Stimulated activated CD4-positive, alpha-beta T cell treated with anti-CD3 and anti-CD28 coated beads, TNF-alpha, amount 100 ng/mL, for 1 hour (primary cell): ENCODE data around the gene GMDS.

ENCODE experiments used
- DNase-seq, 3 donors: peaks; one replicate each; pipeline ENCODE4 v3.0.0-alpha.2; 2020; ENCODE audit warnings: low read depth in 3 of 3, low spot score in 1 of 3

The GMDS gene

GRCh38 chr6:2140438-2141128, 104.8 kb downstream of the GMDS start:
- DNase-seq: no peak

GRCh38 chr6:2135401-2135800, 110.0 kb downstream of the GMDS start:
- no peak for DNase-seq

- DNase-seq: no peak
These were observed 110.9 kb downstream of the GMDS start for GRCh38 chr6:2134554-2134953.

- DNase-seq: no peak
These were observed 111.6 kb downstream of the GMDS start for GRCh38 chr6:2133716-2134310.

- DNase-seq: no peak
These were observed 112.5 kb downstream of the GMDS start for GRCh38 chr6:2132916-2133315.

- no peak for DNase-seq
These were observed 113.0 kb downstream of the GMDS start for GRCh38 chr6:2132416-2132815.

GRCh38 chr6:2129182-2129621, 116.2 kb downstream of the GMDS start:
- no peak for DNase-seq

- no peak for DNase-seq
These were observed 117.9 kb downstream of the GMDS start for GRCh38 chr6:2127484-2127911.

- DNase-seq: no peak
These were observed 119.1 kb downstream of the GMDS start for GRCh38 chr6:2126351-2126750.

- DNase-seq: no peak
These were observed 120.2 kb downstream of the GMDS start for GRCh38 chr6:2125158-2125557.

GRCh38 chr6:2124260-2124709, 121.1 kb downstream of the GMDS start:
- DNase-seq: no peak

- DNase-seq: no peak
These were observed 124.5 kb downstream of the GMDS start for GRCh38 chr6:2120912-2121311.

- DNase-seq: no peak
These were observed 126.1 kb downstream of the GMDS start for GRCh38 chr6:2119275-2119674.

GRCh38 chr6:2118136-2118535, 127.3 kb downstream of the GMDS start:
- no peak for DNase-seq

GRCh38 chr6:2117447-2117846, 128.0 kb downstream of the GMDS start:
- DNase-seq: no peak

- no peak for DNase-seq
These were observed 128.9 kb downstream of the GMDS start for GRCh38 chr6:2116496-2116895.

- no peak for DNase-seq
These were observed 131.3 kb downstream of the GMDS start for GRCh38 chr6:2114100-2114499.

- DNase-seq: no peak
These were observed 134.2 kb downstream of the GMDS start for GRCh38 chr6:2111162-2111677.

- no peak for DNase-seq
These were observed 134.9 kb downstream of the GMDS start for GRCh38 chr6:2110504-2110903.

GRCh38 chr6:2109796-2110195, 135.6 kb downstream of the GMDS start:
- no peak for DNase-seq

GRCh38 chr6:2108700-2109306, 136.6 kb downstream of the GMDS start:
- DNase-seq: no peak

- DNase-seq: no peak
These were observed 140.9 kb downstream of the GMDS start for GRCh38 chr6:2104524-2104880.
